Measurements from ENCODE around the gene DXO. TPM values are rescaled to one million over a fixed set of nuclear protein-coding genes. Genes with fewer than 3 reads are reported as not detected.

DXO gene
- total RNA-seq, 4 donors from 2014 or later = 16.2 to 46.1 (median 34.3) TPM

GRCh38 chr6:31948753-31949413, 23.1 kb downstream of the DXO start:
- H3K9me3 ChIP-seq = no peaks in the 10 kb centered on the region
- H3K27ac ChIP-seq = peak overlapping the region in 2 of 4 donors; percentile 23 to 41
- no peaks in the 10 kb centered on the region for H3K27me3 ChIP-seq
- no peak for DNase-seq (ENCODE audit: low spot score in 2 of 2)
- H3K36me3 ChIP-seq = peaks cover 0 to 33% (median 7%) of the 10 kb centered on the region in 3 donors
- peaks cover 0 to 38% (median 12%) of the 10 kb centered on the region in 4 donors for H3K4me1 ChIP-seq
- no peak overlapping the region for H3K4me3 ChIP-seq
- 88 to 93% methylated on average over 6 of the region's 6 CpGs for WGBS, 2 donors
- no peak for TF ChIP-seq POLR2A (IDR thresholded peaks at IDR 0.05)
- TF ChIP-seq EP300 (IDR thresholded peaks at IDR 0.05) = no peak

GRCh38 chr6:31948306-31948705, 23.6 kb downstream of the DXO start:
- Histone ChIP-seq H3K9me3 (no peaks in the 10 kb centered on the region), H3K36me3 (peaks cover 0 to 27% (median 7%) of the 10 kb centered on the region in 3 donors), H3K4me1 (peaks cover 0 to 38% (median 12%) of the 10 kb centered on the region in 4 donors), H3K4me3 (no peak overlapping the region), H3K27ac (peak overlapping the region in 2 of 4 donors; percentile 18 to 41), H3K27me3 (no peaks in the 10 kb centered on the region)
- 73 to 78% methylated on average over 5 of the region's 5 CpGs for WGBS, 2 donors
- no peak for DNase-seq (ENCODE audit: low spot score in 2 of 2)
- TF ChIP-seq POLR2A (IDR thresholded peaks at IDR 0.05) (no peak), EP300 (IDR thresholded peaks at IDR 0.05) (no peak), CTCF (IDR thresholded peaks at IDR 0.05) (no peak)

- H3K4me1 ChIP-seq = peaks cover 0 to 38% (median 12%) of the 10 kb centered on the region in 4 donors
- peak overlapping the region in 2 of 4 donors; percentile 18 for H3K27ac ChIP-seq
- H3K27me3 ChIP-seq = no peaks in the 10 kb centered on the region
- DNase-seq (ENCODE audit: low spot score in 2 of 2) = no peak
- no peak for TF ChIP-seq CTCF (IDR thresholded peaks at IDR 0.05)
- TF ChIP-seq EP300 (IDR thresholded peaks at IDR 0.05) = no peak
- no peak for TF ChIP-seq POLR2A (IDR thresholded peaks at IDR 0.05)
- no peaks in the 10 kb centered on the region for H3K9me3 ChIP-seq
- H3K36me3 ChIP-seq = peaks cover 0 to 23% (median 7%) of the 10 kb centered on the region in 3 donors
- WGBS, 2 donors = 77 to 86% methylated on average over 4 of the region's 4 CpGs
- no peak overlapping the region for H3K4me3 ChIP-seq
These were observed 24.1 kb downstream of the DXO start for GRCh38 chr6:31947864-31948263.

GRCh38 chr6:31947070-31947675, 24.8 kb downstream of the DXO start:
- no peak for DNase-seq (ENCODE audit: low spot score in 2 of 2)
- H3K27me3 ChIP-seq = no peaks in the 10 kb centered on the region
- peak overlapping the region in 1 of 4 donors; percentile 89 for H3K27ac ChIP-seq
- no peak for TF ChIP-seq CTCF (IDR thresholded peaks at IDR 0.05)
- TF ChIP-seq POLR2A (IDR thresholded peaks at IDR 0.05) = no peak
- no peak for TF ChIP-seq EP300 (IDR thresholded peaks at IDR 0.05)
- no peaks in the 10 kb centered on the region for H3K9me3 ChIP-seq
- peaks cover 0 to 35% (median 12%) of the 10 kb centered on the region in 4 donors for H3K4me1 ChIP-seq
- 84 to 88% methylated on average over 24 of the region's 24 CpGs for WGBS, 2 donors
- peaks cover 0 to 16% (median 7%) of the 10 kb centered on the region in 3 donors for H3K36me3 ChIP-seq
- no peak overlapping the region for H3K4me3 ChIP-seq

- no peaks in the 10 kb centered on the region for H3K9me3 ChIP-seq
- H3K4me3 ChIP-seq = peak overlapping the region in 3 of 4 donors; percentile 14 to 36 (median 22)
- H3K27me3 ChIP-seq = no peaks in the 10 kb centered on the region
- TF ChIP-seq CTCF (IDR thresholded peaks at IDR 0.05) (no peak), POLR2A (IDR thresholded peaks at IDR 0.05) (no peak), EP300 (IDR thresholded peaks at IDR 0.05) (no peak)
- peaks cover 0 to 35% (median 12%) of the 10 kb centered on the region in 4 donors for H3K4me1 ChIP-seq
- peaks cover 0 to 8% (median 3%) of the 10 kb centered on the region in 3 donors for H3K36me3 ChIP-seq
- H3K27ac ChIP-seq = peak overlapping the region; percentile 56 to 89 (median 86)
- WGBS, 2 donors = 71 to 85% methylated on average over 11 of the region's 11 CpGs
- DNase-seq (ENCODE audit: low spot score in 2 of 2) = no peak
These were observed 25.5 kb downstream of the DXO start for GRCh38 chr6:31946370-31946885.

Measured in tibial nerve (tissue), 4 donors.